B cell (primary cell): ENCODE data around the gene MT1A. TPM values are rescaled to one million over a fixed set of nuclear protein-coding genes. Genes with fewer than 3 reads are reported as not detected.

Experiments
- ATAC-seq: fragments of 200-7000 bp; cut with Tn5 transposase; one replicate; pipeline ENCODE4 v1.10.0; 2021; ENCODE audit warnings: low read depth, mild to moderate bottlenecking, moderate number of reproducible peaks, moderate library complexity
- CTCF ChIA-PET: fragments of 350-600 bp; sonication (Branson Sonifier 250); formaldehyde crosslinking; loops from one replicate; lab custom pipeline; 2021; ENCODE audit warnings: antibody characterized with exemption, inconsistent platforms; lab: Charles Lee
- POLR2A ChIA-PET: fragments of 350-600 bp; sonication (Branson Sonifier 250); formaldehyde crosslinking; loops from one replicate; lab custom pipeline; 2021; ENCODE audit warnings: antibody characterized with exemption; lab: Charles Lee
- DNase-seq: peaks from one replicate; pipeline ENCODE4 v3.0.0; 2013
- H2AFZ ChIP-seq: 2 replicates; pipeline ENCODE4 v1.6.1; 2012; ENCODE audit warnings: mild to moderate bottlenecking, low read depth, low read length; ENCODE audit not compliant: insufficient read depth, poor library complexity, severe bottlenecking
- H3K27ac ChIP-seq, 2 donors: 1 replicate in 1 of 2; 2 replicates in 1 of 2; pipeline ENCODE4 v1.5.1; 2012 to 2013; ENCODE audit warnings: low read length in 2 of 2, mild to moderate bottlenecking in 2 of 2, moderate library complexity in 1 of 2
- H3K27me3 ChIP-seq, 4 experiments: fragments of 200-600 bp in 1 of 4; sonication (generic) in 1 of 4; replicated peaks in 1 of 4; 1 replicate in 2 of 4; 2 replicates in 2 of 4; pipeline versions ENCODE4 v1.6.1 to v1.7.0; 2013 to 2016; ENCODE audit warnings: low read length in 3 of 4, mild to moderate bottlenecking in 2 of 4, mixed read lengths in 1 of 4, moderate library complexity in 1 of 4; ENCODE audit not compliant: insufficient read depth in 4 of 4, control insufficient read depth in 3 of 4; ENCODE audit errors: control extremely low read depth in 1 of 4
- H3K36me3 ChIP-seq, 2 experiments: replicated peaks in 1 of 2; 1 replicate in 1 of 2; 2 replicates in 1 of 2; pipeline versions ENCODE4 v1.6.1 to v1.7.1; 2013; ENCODE audit warnings: low read length in 1 of 2; ENCODE audit not compliant: insufficient read depth in 2 of 2, control insufficient read depth in 1 of 2; ENCODE audit errors: control extremely low read depth in 1 of 2, extremely low read depth in 1 of 2
- H3K4me1 ChIP-seq, 2 donors: fragments of 200-600 bp in 1 of 2; sonication (generic) in 1 of 2; 1 replicate in 1 of 2; 2 replicates in 1 of 2; pipeline versions ENCODE4 v1.5.1 to v1.6.1; 2013 to 2017; ENCODE audit warnings: low read length in 2 of 2; ENCODE audit not compliant: control insufficient read depth in 2 of 2, insufficient read depth in 2 of 2
- H3K4me2 ChIP-seq: replicated peaks from 2 replicates; pipeline ENCODE3; 2012; ENCODE audit warnings: mild to moderate bottlenecking, low read depth, low read length; ENCODE audit not compliant: poor library complexity, severe bottlenecking
- H3K4me3 ChIP-seq, 5 experiments: fragments of 200-600 bp in 1 of 5; sonication (generic) in 1 of 5; 1 replicate in 3 of 5; 2 replicates in 2 of 5; pipeline versions ENCODE4 v1.5.1 to v1.7.0; 2011 to 2016; ENCODE audit warnings: low read length in 4 of 5, mild to moderate bottlenecking in 4 of 5, low read depth in 2 of 5, control low read depth in 1 of 5, moderate library complexity in 1 of 5; ENCODE audit not compliant: insufficient read depth in 1 of 5; ENCODE audit errors: control extremely low read depth in 1 of 5, extremely low read depth in 1 of 5
- H3K79me2 ChIP-seq: fragments of 200-600 bp; sonication (generic); one replicate; pipeline ENCODE4 v1.6.0; 2016; ENCODE audit warnings: low read length; ENCODE audit not compliant: control insufficient read depth, insufficient read depth
- H3K9ac ChIP-seq: fragments of 200-600 bp; sonication (generic); 2 replicates; pipeline ENCODE4 v1.6.1; 2017; ENCODE audit warnings: mild to moderate bottlenecking, low read length, moderate library complexity
- H3K9me3 ChIP-seq, 3 donors: one replicate each; pipeline versions ENCODE4 v1.6.1 to v1.7.1; 2013; ENCODE audit warnings: low read length in 2 of 3; ENCODE audit not compliant: control insufficient read depth in 2 of 3, insufficient read depth in 1 of 3; ENCODE audit errors: control extremely low read depth in 1 of 3
- H4K20me1 ChIP-seq: 2 replicates; pipeline ENCODE4 v1.6.0; 2012; ENCODE audit warnings: mild to moderate bottlenecking, low read length; ENCODE audit not compliant: insufficient read depth, control insufficient read depth, poor library complexity, severe bottlenecking
- H3K27ac Mint-ChIP-seq: one replicate; pipeline ENCODE4 v1.8.0; 2021; ENCODE audit warnings: mixed read lengths
- H3K27me3 Mint-ChIP-seq: one replicate; pipeline ENCODE4 v1.8.0; 2021; ENCODE audit warnings: mixed read lengths
- H3K4me1 Mint-ChIP-seq: one replicate; pipeline ENCODE4 v1.8.0; 2021; ENCODE audit warnings: mixed read lengths
- H3K4me3 Mint-ChIP-seq: one replicate; pipeline ENCODE4 v1.8.0; 2021; ENCODE audit warnings: mixed read lengths
- H3K9me3 Mint-ChIP-seq: one replicate; pipeline ENCODE4 v1.8.0; 2022; ENCODE audit warnings: mixed read lengths; ENCODE audit not compliant: insufficient read depth
- EZH2 ChIP-seq: IDR thresholded peaks from 2 replicates; pipeline ENCODE4 v1.6.1; 2012; ENCODE audit warnings: borderline replicate concordance, low read depth, mild to moderate bottlenecking, moderate library complexity, low read length; ENCODE audit not compliant: insufficient read depth, poor library complexity, severe bottlenecking
- WGBS: methylation state at CpG from one replicate; pipeline ENCODE4 v1.1.5; 2013; ENCODE audit warnings: missing lambda C conversion rate; ENCODE audit not compliant: insufficient coverage; 5-methylcytosine and 5-hydroxymethylcytosine counted together
- intact Hi-C: fragments of 100-400 bp; cut with micrococcal nuclease; formaldehyde crosslinking; loops from one replicate; pipeline ENCODE4 v1.10.0; 2022
- polyA plus RNA-seq: library from polyadenylated mRNA; depleted of rRNA; stranded (reverse); fragments of >200 nt; gene quantifications from 2 replicates; pipeline ENCODE4 v1.2.3, GENCODE V29; 2012
- total RNA-seq, 2 donors: library from RNA; stranded (reverse); fragments of 120-200 nt in 1 of 2; gene quantifications; 1 replicate in 1 of 2; 2 replicates in 1 of 2; pipeline versions ENCODE4 v1.2.3 to v1.2.4, GENCODE V29; 2013 to 2022
- TF ChIP-seq, protein P1 (sequence below): fragments of 200-600 bp; IDR thresholded peaks from one replicate; pipeline ENCODE4 v1.8.0; 2022; ENCODE audit warnings: antibody characterized with exemption, mild to moderate bottlenecking

MT1A gene
- total and polyA plus RNA-seq, 2 donors (not counting 1 experiment from before 2014, with no cell fraction given), result not detected

- no peak for DNase-seq
- no peak overlapping the region for H3K9ac ChIP-seq
- no peaks in the 10 kb centered on the region for H4K20me1 ChIP-seq
- H3K36me3 ChIP-seq, result no peaks in the 10 kb centered on the region
- H3K4me1 ChIP-seq, result peaks cover 14 to 16% of the 10 kb centered on the region in 2 donors
- H3K27ac ChIP-seq, result no peak overlapping the region
- Mint-ChIP-seq H3K4me3 (no peak overlapping the region), H3K4me1 (peaks cover 15% of the 10 kb centered on the region), H3K27me3 (peaks cover 52% of the 10 kb centered on the region), H3K9me3 (no peaks in the 10 kb centered on the region), H3K27ac (no peak overlapping the region)
- intact Hi-C loops, result no loop called here
- no CpG with 5 or more reads among the region's 1 CpG for WGBS
- POLR2A ChIA-PET, result no interaction called here
- H3K27me3 ChIP-seq, result peaks cover 0 to 50% (median 15%) of the 10 kb centered on the region in 4 experiments
- no peak for ATAC-seq
- H3K9me3 ChIP-seq, result peaks cover 0 to 4% (median 0%) of the 10 kb centered on the region in 3 donors
- TF ChIP-seq, protein P1, sequence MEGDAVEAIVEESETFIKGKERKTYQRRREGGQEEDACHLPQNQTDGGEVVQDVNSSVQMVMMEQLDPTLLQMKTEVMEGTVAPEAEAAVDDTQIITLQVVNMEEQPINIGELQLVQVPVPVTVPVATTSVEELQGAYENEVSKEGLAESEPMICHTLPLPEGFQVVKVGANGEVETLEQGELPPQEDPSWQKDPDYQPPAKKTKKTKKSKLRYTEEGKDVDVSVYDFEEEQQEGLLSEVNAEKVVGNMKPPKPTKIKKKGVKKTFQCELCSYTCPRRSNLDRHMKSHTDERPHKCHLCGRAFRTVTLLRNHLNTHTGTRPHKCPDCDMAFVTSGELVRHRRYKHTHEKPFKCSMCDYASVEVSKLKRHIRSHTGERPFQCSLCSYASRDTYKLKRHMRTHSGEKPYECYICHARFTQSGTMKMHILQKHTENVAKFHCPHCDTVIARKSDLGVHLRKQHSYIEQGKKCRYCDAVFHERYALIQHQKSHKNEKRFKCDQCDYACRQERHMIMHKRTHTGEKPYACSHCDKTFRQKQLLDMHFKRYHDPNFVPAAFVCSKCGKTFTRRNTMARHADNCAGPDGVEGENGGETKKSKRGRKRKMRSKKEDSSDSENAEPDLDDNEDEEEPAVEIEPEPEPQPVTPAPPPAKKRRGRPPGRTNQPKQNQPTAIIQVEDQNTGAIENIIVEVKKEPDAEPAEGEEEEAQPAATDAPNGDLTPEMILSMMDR, result no peak
- no peak for TF ChIP-seq EZH2
- no peak overlapping the region for H2AFZ ChIP-seq
- no peak overlapping the region for H3K4me2 ChIP-seq
- H3K79me2 ChIP-seq, result no peaks in the 10 kb centered on the region
- H3K4me3 ChIP-seq, result no peak overlapping the region
- CTCF ChIA-PET, result no interaction called here
Measured at GRCh38 chr16:56645838-56646237, 7.4 kb downstream of the MT1A start.

- Histone ChIP-seq H3K9me3 (peaks cover 0 to 4% (median 0%) of the 10 kb centered on the region in 3 donors), H4K20me1 (no peaks in the 10 kb centered on the region), H2AFZ (no peak overlapping the region), H3K9ac (no peak overlapping the region), H3K4me2 (no peak overlapping the region), H3K36me3 (no peaks in the 10 kb centered on the region), H3K27me3 (peaks cover 0 to 51% (median 14%) of the 10 kb centered on the region in 4 experiments), H3K79me2 (no peaks in the 10 kb centered on the region), H3K4me3 (no peak overlapping the region), H3K4me1 (peaks cover 14 to 18% of the 10 kb centered on the region in 2 donors), H3K27ac (no peak overlapping the region)
- peaks cover 12% of the 10 kb centered on the region for H3K4me1 Mint-ChIP-seq
- POLR2A ChIA-PET, result no interaction called here
- no peaks in the 10 kb centered on the region for H3K9me3 Mint-ChIP-seq
- DNase-seq (no peak), ATAC-seq (no peak)
- WGBS, result 39% methylated on average over 31 of the region's 33 CpGs
- no peak overlapping the region for H3K4me3 Mint-ChIP-seq
- no peak overlapping the region for H3K27ac Mint-ChIP-seq
- intact Hi-C loops, result no loop called here
- CTCF ChIA-PET, result interaction anchor here (1.2 kb wide), 1 partner anchor 53 kb away, joined by 3 read pairs; no protein-coding TSS in a partner anchor
- TF ChIP-seq, protein P1, result no peak
- TF ChIP-seq EZH2, result no peak
- peaks cover 47% of the 10 kb centered on the region for H3K27me3 Mint-ChIP-seq
Measured at GRCh38 chr16:56647641-56648431, 9.4 kb downstream of the MT1A start.
